GM18508 (cell line): ENCODE data around the gene DLEC1.

ENCODE experiments used
- ATAC-seq: cut with Tn5 transposase; IDR thresholded peaks from one replicate; pipeline ENCODE4 v1.9.1; 2021; ENCODE audit warnings: moderate number of reproducible peaks; ENCODE audit not compliant: insufficient read depth, unreplicated experiment

The DLEC1 gene

GRCh38 chr3:38000242-38000916, 38.6 kb upstream of the DLEC1 start:
- no peak for ATAC-seq

GRCh38 chr3:38000965-38001455, 38.0 kb upstream of the DLEC1 start:
- ATAC-seq: no peak

- ATAC-seq: no peak
Observed at GRCh38 chr3:38001456-38002081, 37.4 kb upstream of the DLEC1 start.

GRCh38 chr3:38002291-38002876, 36.6 kb upstream of the DLEC1 start:
- ATAC-seq: no peak

- no peak for ATAC-seq
Observed at GRCh38 chr3:38002940-38003339, 36.1 kb upstream of the DLEC1 start.

GRCh38 chr3:38003371-38003816, 35.6 kb upstream of the DLEC1 start:
- ATAC-seq: no peak

- no peak for ATAC-seq
Observed at GRCh38 chr3:38003817-38004414, 35.1 kb upstream of the DLEC1 start.

GRCh38 chr3:38004415-38005075, 34.5 kb upstream of the DLEC1 start:
- ATAC-seq: no peak

- ATAC-seq: no peak
Observed at GRCh38 chr3:38005076-38006020, 33.7 kb upstream of the DLEC1 start.

- ATAC-seq: no peak
Observed at GRCh38 chr3:38006031-38006430, 33.0 kb upstream of the DLEC1 start.

GRCh38 chr3:38006445-38006995, 32.5 kb upstream of the DLEC1 start:
- no peak for ATAC-seq

GRCh38 chr3:38007754-38008090, 31.3 kb upstream of the DLEC1 start:
- ATAC-seq: no peak

GRCh38 chr3:38008191-38008701, 30.8 kb upstream of the DLEC1 start:
- no peak for ATAC-seq

GRCh38 chr3:38008971-38009580, 29.9 kb upstream of the DLEC1 start:
- ATAC-seq: no peak

GRCh38 chr3:38009807-38010591, 29.0 kb upstream of the DLEC1 start:
- ATAC-seq: no peak

GRCh38 chr3:38011111-38011510, 27.9 kb upstream of the DLEC1 start:
- ATAC-seq: no peak

- ATAC-seq: no peak
Observed at GRCh38 chr3:38015485-38015884, 23.5 kb upstream of the DLEC1 start.

- no peak for ATAC-seq
Observed at GRCh38 chr3:38015984-38016383, 23.0 kb upstream of the DLEC1 start.
